A549 (cell line): ENCODE data around the gene CEP89. TPM values are rescaled to one million over a fixed set of nuclear protein-coding genes. Genes with fewer than 3 reads are reported as not detected.

Experiments
- ATAC-seq, 2 experiments: fragments of 200-7000 bp in 1 of 2; fragments of >200 bp in 1 of 2; cut with Nextera tagmentation in 1 of 2; cut with Tn5 transposase in 1 of 2; 3 replicates each; pipeline versions ENCODE4 v1.8.0 to v1.9.1; 2018 to 2020; ENCODE audit warnings: mild to moderate bottlenecking in 1 of 2, moderate library complexity in 1 of 2
- CTCF ChIA-PET: fragments of 300-600 bp; sonication (Branson Sonifier 250); formaldehyde crosslinking; extraction: SDS; loops from one replicate; lab custom pipeline; 2021; ENCODE audit warnings: antibody characterized with exemption, inconsistent platforms; lab: Yijun Ruan, JAX
- POLR2A ChIA-PET: fragments of 350-600 bp; formaldehyde crosslinking; extraction: SDS; loops from one replicate; lab custom pipeline; 2021; ENCODE audit warnings: antibody characterized with exemption, inconsistent platforms; lab: Yijun Ruan, JAX
- DNase-seq, 2 experiments: peaks; one replicate each; pipeline versions ENCODE4 v3.0.0 to v3.0.0-alpha.2; 2011 to 2016; ENCODE audit warnings: low read depth in 1 of 2, low spot score in 1 of 2
- FAIRE-seq: peaks from 2 replicates; lab custom pipeline; 2011; peaks lifted over from hg19 to GRCh38; lab: Jason Lieb, UNC
- H3K27ac ChIP-seq, 2 experiments: fragments of >200 bp; sonication (Bioruptor Twin); formaldehyde crosslinking; 3 replicates each; pipeline ENCODE4 v1.5.1; 2016 to 2017
- H3K4me1 ChIP-seq: fragments of >200 bp; sonication (Bioruptor Twin); formaldehyde crosslinking; 3 replicates; pipeline ENCODE4 v1.6.1; 2016
- H3K4me2 ChIP-seq: fragments of >200 bp; sonication (Bioruptor Twin); formaldehyde crosslinking; 3 replicates; pipeline ENCODE4 v1.6.1; 2016
- H3K4me3 ChIP-seq: fragments of >200 bp; sonication (Bioruptor Twin); formaldehyde crosslinking; 3 replicates; pipeline ENCODE4 v1.5.1; 2016
- H3K9me3 ChIP-seq: fragments of >200 bp; sonication (Bioruptor Twin); formaldehyde crosslinking; 3 replicates; pipeline ENCODE4 v1.6.1; 2016
- CBX2 ChIP-seq: fragments of 200-600 bp; sonication (generic); IDR thresholded peaks from 2 replicates; pipeline ENCODE4 v1.6.1; 2016; ENCODE audit warnings: low read depth, mild to moderate bottlenecking, borderline replicate concordance
- EP300 ChIP-seq, 2 experiments: fragments of >200 bp; sonication (Bioruptor Twin); formaldehyde crosslinking; IDR thresholded peaks; 2 replicates in 1 of 2; 3 replicates in 1 of 2; pipeline ENCODE4 v1.6.1; 2016 to 2017
- FOSB ChIP-seq: fragments of 250-450 bp; sonication (Bioruptor Pico); IDR thresholded peaks from 2 replicates; pipeline ENCODE4 v1.5.0; 2020; ENCODE audit warnings: mild to moderate bottlenecking, moderate library complexity
- GATA3 ChIP-seq: IDR thresholded peaks from 2 replicates; pipeline ENCODE4 v1.6.1; 2012; ENCODE audit warnings: borderline replicate concordance
- HDAC2 ChIP-seq: fragments of 200-600 bp; sonication (generic); IDR thresholded peaks from 2 replicates; pipeline ENCODE4 v1.6.1; 2016
- HOXA7 ChIP-seq: fragments of 250-450 bp; sonication (Bioruptor Pico); IDR thresholded peaks from 2 replicates; pipeline ENCODE4 v1.5.0; 2020; ENCODE audit warnings: mild to moderate bottlenecking, moderate library complexity
- JUNB ChIP-seq: fragments of >200 bp; sonication (Bioruptor Twin); formaldehyde crosslinking; IDR thresholded peaks from 2 replicates; pipeline ENCODE4 v1.6.1; 2016
- KDM1A ChIP-seq: fragments of 200-600 bp; sonication (generic); IDR thresholded peaks from 2 replicates; pipeline ENCODE4 v1.6.1; 2016; ENCODE audit warnings: low read depth, mild to moderate bottlenecking
- KDM5A ChIP-seq: fragments of 200-600 bp; sonication (generic); IDR thresholded peaks from 2 replicates; pipeline ENCODE4 v1.6.1; 2016; ENCODE audit warnings: antibody characterized with exemption, mild to moderate bottlenecking
- MAZ ChIP-seq: fragments of 150-350 bp; IDR thresholded peaks from 2 replicates; pipeline ENCODE4 v1.6.1; 2014; ENCODE audit warnings: antibody characterized with exemption, low read depth, low read length, borderline replicate concordance
- PHF8 ChIP-seq: fragments of 200-600 bp; sonication (generic); IDR thresholded peaks from 2 replicates; pipeline ENCODE4 v1.6.1; 2016; ENCODE audit warnings: low read depth, mild to moderate bottlenecking, antibody characterized with exemption, moderate library complexity, borderline replicate concordance
- POLR2AphosphoS2 ChIP-seq: conservative IDR thresholded peaks from 2 replicates; pipeline ENCODE4 v1.6.1; 2012; ENCODE audit warnings: low read length, improper control_type of control experiment, inconsistent platforms
- ZNF302 ChIP-seq: fragments of 250-450 bp; sonication (Bioruptor Pico); IDR thresholded peaks from 2 replicates; pipeline ENCODE4 v1.9.0; 2021; ENCODE audit warnings: inconsistent platforms, mild to moderate bottlenecking, moderate library complexity
- ZSCAN20 ChIP-seq: fragments of 250-450 bp; sonication (Bioruptor Pico); IDR thresholded peaks from 2 replicates; pipeline ENCODE4 v1.8.0; 2022; ENCODE audit warnings: mild to moderate bottlenecking, moderate library complexity
- WGBS: methylation state at CpG from one replicate; pipeline ENCODE4 v1.1.6; 2017; ENCODE audit errors: missing lambda C conversion rate; 5-methylcytosine and 5-hydroxymethylcytosine counted together
- polyA plus RNA-seq, 4 experiments: library from polyadenylated mRNA; depleted of rRNA in 3 of 4; stranded (reverse); fragments of >200 nt; fragmentation: RNase III in 1 of 4; extraction: RNeasy Plus Mini Kit Qiagen cat#74134 plus additional on column Dnase treatment in 1 of 4; gene quantifications; 2 replicates in 3 of 4; 3 replicates in 1 of 4; pipeline ENCODE4 v1.2.3, GENCODE V29; 2011 to 2017
- TF ChIP-seq, protein P1 (sequence below): fragments of 150-350 bp; IDR thresholded peaks from 2 replicates; pipeline ENCODE4 v1.6.1; 2014; ENCODE audit warnings: low read depth, mild to moderate bottlenecking, low read length
- TF ChIP-seq, protein P2 (sequence below): IDR thresholded peaks from 2 replicates; pipeline ENCODE4 v1.6.1; 2012
- TF ChIP-seq, protein P3 (sequence below): fragments of >200 bp; sonication (Bioruptor Twin); formaldehyde crosslinking; IDR thresholded peaks from 2 replicates; pipeline ENCODE4 v1.6.1; 2016
- TF ChIP-seq, protein P4 (sequence below): fragments of 450-650 bp; IDR thresholded peaks from 2 replicates; pipeline ENCODE4 v1.6.1; 2014; ENCODE audit warnings: antibody characterized with exemption
- TF ChIP-seq, protein P5 (sequence below): fragments of 250-450 bp; sonication (Bioruptor Pico); IDR thresholded peaks from 2 replicates; pipeline ENCODE4 v1.5.0; 2021; ENCODE audit warnings: mild to moderate bottlenecking, moderate library complexity, borderline replicate concordance

Gene CEP89
- polyA plus RNA-seq, 2 of the 4 experiments (the other 2 are of a cell fraction): 31.5 to 41.3 TPM

DNA sequence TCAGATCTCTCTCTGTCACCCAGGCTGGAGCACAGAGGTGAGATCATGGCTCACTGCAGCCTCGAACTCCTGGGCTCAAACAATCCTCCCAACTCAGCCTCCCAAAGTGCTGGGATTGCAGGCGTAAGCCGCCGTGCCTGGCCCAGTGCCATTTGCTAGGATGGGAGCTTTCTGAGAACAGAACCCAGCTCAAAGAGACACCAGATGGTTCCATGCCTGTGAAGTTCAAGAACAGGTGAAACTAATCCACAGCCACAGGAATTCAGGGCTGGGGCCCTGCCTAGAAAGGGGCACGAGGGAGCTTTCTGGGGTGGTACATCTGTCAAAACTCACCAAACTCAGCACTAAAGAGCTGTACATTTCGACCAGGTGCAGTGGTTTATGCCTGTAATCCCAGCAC is 106.4 kb downstream of the CEP89 start (continued):
- TF ChIP-seq, protein P1, sequence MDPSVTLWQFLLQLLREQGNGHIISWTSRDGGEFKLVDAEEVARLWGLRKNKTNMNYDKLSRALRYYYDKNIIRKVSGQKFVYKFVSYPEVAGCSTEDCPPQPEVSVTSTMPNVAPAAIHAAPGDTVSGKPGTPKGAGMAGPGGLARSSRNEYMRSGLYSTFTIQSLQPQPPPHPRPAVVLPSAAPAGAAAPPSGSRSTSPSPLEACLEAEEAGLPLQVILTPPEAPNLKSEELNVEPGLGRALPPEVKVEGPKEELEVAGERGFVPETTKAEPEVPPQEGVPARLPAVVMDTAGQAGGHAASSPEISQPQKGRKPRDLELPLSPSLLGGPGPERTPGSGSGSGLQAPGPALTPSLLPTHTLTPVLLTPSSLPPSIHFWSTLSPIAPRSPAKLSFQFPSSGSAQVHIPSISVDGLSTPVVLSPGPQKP: no peak
- no peak for TF ChIP-seq FOSB (CRISPR knock-in tag)
- TF ChIP-seq, protein P2, sequence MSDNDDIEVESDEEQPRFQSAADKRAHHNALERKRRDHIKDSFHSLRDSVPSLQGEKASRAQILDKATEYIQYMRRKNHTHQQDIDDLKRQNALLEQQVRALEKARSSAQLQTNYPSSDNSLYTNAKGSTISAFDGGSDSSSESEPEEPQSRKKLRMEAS: no peak
- TF ChIP-seq, protein P3, sequence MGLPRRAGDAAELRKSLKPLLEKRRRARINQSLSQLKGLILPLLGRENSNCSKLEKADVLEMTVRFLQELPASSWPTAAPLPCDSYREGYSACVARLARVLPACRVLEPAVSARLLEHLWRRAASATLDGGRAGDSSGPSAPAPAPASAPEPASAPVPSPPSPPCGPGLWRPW: no peak

DNA sequence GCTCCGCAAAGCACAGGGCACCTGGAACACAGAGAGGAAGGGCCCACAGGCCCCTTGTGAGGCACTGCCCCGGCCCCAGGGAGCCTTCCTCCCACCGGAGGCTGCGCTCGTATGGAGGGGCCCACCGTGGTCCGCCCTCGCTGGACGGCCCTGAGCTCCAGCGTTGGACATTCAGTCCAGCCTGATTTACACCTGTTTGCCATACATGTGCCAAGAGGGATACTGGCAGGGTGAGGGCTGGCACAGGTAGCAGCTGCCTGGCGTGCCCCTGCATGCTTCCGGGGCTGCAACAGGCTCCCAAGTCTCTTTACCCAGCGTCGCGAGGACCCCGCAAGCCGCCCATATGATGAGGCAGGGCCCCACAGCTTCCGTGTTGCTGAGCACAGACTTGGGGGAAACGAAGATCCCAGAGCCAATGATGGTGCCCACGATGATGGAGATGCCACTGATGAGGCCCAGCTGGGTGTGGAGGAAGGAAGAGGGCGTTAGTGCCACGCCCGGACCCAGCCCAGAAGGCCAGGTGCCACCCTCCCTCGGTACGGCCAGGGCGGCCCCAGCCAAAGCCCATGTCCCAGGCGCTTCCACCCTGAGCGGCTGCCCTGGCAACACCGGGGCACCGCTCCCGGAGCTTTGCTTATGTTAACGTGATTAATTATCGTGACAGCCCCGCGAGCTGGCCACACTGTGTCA is 107.3 kb downstream of the CEP89 start:
- H3K9me3 ChIP-seq: no peaks in the 10 kb centered on the region
- CTCF ChIA-PET: interaction anchor here (0.6 to 1.5 kb wide), 4 partner anchors 9 to 92 kb away, joined by 3 to 6 read pairs (median 4); no protein-coding TSS in a partner anchor
- POLR2A ChIA-PET: no interaction called here
- 80% methylated on average over 35 of the region's 35 CpGs for WGBS
- no peak overlapping the region for H3K27ac ChIP-seq
- H3K4me2 ChIP-seq: no peak overlapping the region
- DNase-seq: no peak
- no peak overlapping the region for H3K4me3 ChIP-seq
- no peaks in the 10 kb centered on the region for H3K4me1 ChIP-seq
- ATAC-seq: no peak
- no peak for FAIRE-seq
- TF ChIP-seq, protein P1: no peak
- no peak for TF ChIP-seq ZSCAN20
- TF ChIP-seq GATA3: no peak
- TF ChIP-seq HDAC2: no peak
- TF ChIP-seq POLR2AphosphoS2: no peak
- no peak for TF ChIP-seq MAZ
- TF ChIP-seq, protein P4, sequence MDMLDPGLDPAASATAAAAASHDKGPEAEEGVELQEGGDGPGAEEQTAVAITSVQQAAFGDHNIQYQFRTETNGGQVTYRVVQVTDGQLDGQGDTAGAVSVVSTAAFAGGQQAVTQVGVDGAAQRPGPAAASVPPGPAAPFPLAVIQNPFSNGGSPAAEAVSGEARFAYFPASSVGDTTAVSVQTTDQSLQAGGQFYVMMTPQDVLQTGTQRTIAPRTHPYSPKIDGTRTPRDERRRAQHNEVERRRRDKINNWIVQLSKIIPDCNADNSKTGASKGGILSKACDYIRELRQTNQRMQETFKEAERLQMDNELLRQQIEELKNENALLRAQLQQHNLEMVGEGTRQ: no peak
- TF ChIP-seq ZNF302: no peak
- no peak for TF ChIP-seq KDM5A
- TF ChIP-seq HOXA7 (CRISPR knock-in tag): no peak
- no peak for TF ChIP-seq KDM1A
- TF ChIP-seq PHF8: no peak
- no peak for TF ChIP-seq CBX2
- TF ChIP-seq JUNB: no peak
- TF ChIP-seq, all 56 proteins: peak for 0

DNA sequence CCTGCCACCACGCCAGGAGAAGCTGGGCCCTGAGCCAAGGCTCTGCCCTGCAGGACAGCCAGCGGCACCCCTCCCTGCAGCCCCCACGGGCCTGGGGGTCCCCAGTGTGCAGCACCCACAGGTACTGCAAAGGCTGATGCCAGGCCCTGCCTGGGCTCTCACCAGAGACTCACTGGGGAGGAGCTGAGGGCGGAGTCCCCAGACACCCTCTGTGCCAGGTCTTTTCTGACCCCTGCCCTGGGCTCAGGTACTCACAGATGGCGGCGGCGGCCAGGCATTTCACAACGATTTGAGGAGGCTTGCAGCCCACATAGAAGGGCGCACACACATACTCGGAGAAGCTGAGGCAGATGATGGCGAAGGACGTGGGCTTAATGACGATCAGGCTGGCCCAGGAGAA is 107.9 kb downstream of the CEP89 start:
- DNase-seq (no peak), ATAC-seq (no peak)

More for the DNA sequence above, 107.9 kb downstream of the CEP89 start:
- 70% methylated on average over 13 of the region's 13 CpGs for WGBS
- POLR2A ChIA-PET: no interaction called here
- no peak overlapping the region for H3K4me3 ChIP-seq
- CTCF ChIA-PET: interaction anchor here (1.5 kb wide), 1 partner anchor 22 kb away, joined by 6 read pairs; no protein-coding TSS in a partner anchor
- TF ChIP-seq MAZ: no peak
- TF ChIP-seq, protein P5, sequence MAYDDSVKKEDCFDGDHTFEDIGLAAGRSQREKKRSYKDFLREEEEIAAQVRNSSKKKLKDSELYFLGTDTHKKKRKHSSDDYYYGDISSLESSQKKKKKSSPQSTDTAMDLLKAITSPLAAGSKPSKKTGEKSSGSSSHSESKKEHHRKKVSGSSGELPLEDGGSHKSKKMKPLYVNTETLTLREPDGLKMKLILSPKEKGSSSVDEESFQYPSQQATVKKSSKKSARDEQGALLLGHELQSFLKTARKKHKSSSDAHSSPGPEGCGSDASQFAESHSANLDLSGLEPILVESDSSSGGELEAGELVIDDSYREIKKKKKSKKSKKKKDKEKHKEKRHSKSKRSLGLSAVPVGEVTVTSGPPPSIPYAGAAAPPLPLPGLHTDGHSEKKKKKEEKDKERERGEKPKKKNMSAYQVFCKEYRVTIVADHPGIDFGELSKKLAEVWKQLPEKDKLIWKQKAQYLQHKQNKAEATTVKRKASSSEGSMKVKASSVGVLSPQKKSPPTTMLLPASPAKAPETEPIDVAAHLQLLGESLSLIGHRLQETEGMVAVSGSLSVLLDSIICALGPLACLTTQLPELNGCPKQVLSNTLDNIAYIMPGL (CRISPR knock-in tag): no peak
- TF ChIP-seq, protein P1: no peak
- no peak for TF ChIP-seq HOXA7 (CRISPR knock-in tag)
- no peak for TF ChIP-seq EP300 (IDR thresholded peaks at IDR 0.05)
- TF ChIP-seq, all 56 proteins: peak for 0
- Histone ChIP-seq H3K4me2 (no peak overlapping the region), H3K27ac (no peak overlapping the region), H3K4me1 (no peaks in the 10 kb centered on the region), H3K9me3 (no peaks in the 10 kb centered on the region)
- no peak for FAIRE-seq
